ENCODE measurements around the gene SLC6A17.
A peak's percentile ranks its signal among the peaks of the same experiment; 100 is the strongest.

The SLC6A17 gene

DNA sequence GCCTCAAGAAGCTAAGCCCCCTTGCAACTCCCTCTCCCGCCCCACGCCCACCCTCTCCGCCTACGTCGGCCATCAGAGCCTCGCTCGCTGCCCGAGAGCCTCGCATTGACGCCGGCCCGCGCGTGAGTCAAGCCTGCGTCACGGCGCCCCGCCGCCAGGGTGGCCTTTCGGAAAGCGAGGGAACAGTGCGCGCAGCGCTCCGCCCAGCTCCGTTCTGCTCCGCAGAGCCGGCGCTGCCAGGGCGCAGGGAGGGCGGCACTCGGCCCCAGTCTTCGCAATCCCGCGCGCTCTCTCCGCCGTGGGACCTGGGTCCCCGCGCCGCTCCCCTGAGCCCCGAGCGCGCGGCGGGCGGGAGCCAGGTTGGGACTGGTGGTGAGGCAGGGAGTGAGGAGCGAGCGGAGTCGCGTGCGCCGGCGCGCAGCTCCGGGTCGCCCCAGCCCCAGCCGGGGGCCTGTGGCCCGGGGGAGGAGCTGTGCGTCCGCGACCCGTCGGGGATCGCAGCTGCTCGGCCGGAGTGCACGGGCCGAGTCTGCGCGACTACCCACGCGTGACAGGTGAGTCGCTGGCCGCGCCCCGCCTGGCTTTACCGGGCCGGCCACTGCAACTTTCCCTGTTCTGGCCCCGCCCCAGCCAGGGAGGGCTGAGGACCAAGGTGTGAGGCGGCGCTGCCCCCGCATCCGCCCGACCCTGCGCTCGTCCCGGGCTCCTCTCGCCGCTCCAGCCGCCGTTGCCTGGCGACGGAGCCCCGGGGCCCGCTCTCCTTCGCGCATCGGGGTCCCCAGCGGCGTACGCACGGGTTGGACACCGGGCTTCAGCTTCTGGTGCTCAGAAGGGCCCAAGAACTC lies at the start of gene SLC6A17:
Gene SLC6A17 (plus strand): TSS at position 165 of the 845 bp plus-strand sequence. CDS start 16,436 bp downstream, outside the sequence.
- peak; percentile 50 to 56 for DNase-seq (ENCODE audit: low read depth in 2 of 2)

GRCh38 chr1:110102081-110102480 lies 48.2 kb upstream of the SLC6A17 start:
- DNase-seq (ENCODE audit: low read depth in 2 of 2), result no peak

- peak; percentile 30 to 35 for DNase-seq (ENCODE audit: low read depth in 2 of 2)
Observed at GRCh38 chr1:110106013-110106941, 44.0 kb upstream of the SLC6A17 start.

GRCh38 chr1:110107867-110108469 lies 42.3 kb upstream of the SLC6A17 start:
- no peak for DNase-seq (ENCODE audit: low read depth in 2 of 2)

DNA sequence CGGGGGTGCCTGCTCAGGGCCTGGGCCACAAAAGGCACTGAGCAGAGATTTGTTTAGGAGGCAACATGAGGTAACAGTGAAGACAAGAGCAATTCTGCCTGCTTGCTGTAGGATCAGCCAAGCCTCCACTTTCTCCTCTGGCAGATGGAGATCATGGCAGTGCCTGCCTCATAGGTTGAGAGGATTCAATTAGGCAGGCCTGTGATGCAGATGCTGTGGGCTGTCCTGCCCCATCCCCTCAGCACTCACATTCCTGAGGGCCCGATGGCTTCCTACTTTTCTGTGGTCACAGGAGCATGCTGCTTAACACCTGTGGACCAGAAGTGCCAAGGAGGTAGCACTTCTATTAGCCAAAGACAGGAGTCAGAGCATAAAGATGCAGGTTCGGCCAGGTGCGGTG lies 39.2 kb upstream of the SLC6A17 start:
- no peak for DNase-seq (ENCODE audit: low read depth in 2 of 2)

DNA sequence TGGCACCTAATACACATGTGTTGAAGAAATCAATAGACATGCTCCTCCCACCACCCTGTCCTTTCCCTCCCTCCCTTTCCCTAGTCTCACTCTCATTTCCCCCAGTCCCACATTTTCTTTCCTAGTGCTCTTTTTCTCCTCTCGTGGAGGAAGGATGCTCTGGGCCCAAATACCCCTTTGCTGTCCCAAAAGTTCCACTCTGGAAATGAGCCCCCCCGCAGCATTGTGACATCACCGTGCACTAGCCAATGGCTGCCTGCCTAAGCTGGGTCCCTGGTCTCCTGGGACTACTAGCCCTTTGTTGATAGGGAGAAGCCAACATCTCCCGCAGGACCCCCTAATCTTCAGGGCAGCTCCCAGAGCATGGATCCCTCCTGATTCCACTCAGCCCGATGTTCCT lies 38.2 kb upstream of the SLC6A17 start, which contains the start of gene UBL4B:
Gene UBL4B (plus strand): TSS at position 301 of the 400 bp plus-strand sequence. CDS start 92 bp downstream, at position 393.
- DNase-seq (ENCODE audit: low read depth in 2 of 2), result no peak

DNA sequence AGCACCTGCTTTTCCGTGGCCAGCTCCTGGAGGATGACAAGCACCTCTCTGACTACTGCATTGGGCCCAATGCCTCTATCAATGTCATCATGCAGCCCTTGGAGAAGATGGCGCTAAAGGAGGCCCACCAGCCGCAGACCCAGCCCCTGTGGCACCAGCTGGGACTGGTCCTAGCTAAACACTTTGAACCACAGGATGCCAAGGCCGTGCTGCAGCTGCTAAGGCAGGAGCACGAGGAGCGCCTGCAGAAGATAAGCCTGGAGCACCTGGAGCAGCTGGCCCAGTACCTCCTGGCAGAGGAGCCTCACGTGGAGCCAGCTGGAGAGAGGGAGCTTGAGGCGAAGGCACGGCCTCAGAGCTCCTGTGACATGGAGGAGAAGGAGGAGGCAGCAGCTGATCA lies 37.6 kb upstream of the SLC6A17 start:
- DNase-seq (ENCODE audit: low read depth in 2 of 2), result no peak

DNA sequence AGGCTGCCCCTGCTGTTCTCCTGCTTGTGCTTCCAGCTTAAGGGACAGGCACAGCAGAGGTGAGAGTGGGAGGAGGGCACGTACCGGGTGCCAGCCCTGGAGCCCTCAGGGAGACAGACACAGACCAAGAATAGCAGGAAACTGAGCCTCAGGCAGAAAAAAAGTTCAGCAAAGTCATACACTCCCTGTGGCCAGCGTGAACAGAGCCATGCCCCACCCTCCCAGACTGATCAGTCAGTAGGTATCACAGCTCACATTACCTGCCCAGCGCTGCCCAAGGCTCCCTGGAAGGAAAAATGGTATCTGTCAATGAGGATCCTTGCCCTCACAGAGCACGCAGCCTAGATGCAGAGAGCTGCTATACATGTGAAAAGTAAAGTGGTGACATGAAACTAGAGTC lies 36.7 kb upstream of the SLC6A17 start:
- no peak for DNase-seq (ENCODE audit: low read depth in 2 of 2)

GRCh38 chr1:110114173-110114572 lies 36.1 kb upstream of the SLC6A17 start:
- no peak for DNase-seq (ENCODE audit: low read depth in 2 of 2)

DNA sequence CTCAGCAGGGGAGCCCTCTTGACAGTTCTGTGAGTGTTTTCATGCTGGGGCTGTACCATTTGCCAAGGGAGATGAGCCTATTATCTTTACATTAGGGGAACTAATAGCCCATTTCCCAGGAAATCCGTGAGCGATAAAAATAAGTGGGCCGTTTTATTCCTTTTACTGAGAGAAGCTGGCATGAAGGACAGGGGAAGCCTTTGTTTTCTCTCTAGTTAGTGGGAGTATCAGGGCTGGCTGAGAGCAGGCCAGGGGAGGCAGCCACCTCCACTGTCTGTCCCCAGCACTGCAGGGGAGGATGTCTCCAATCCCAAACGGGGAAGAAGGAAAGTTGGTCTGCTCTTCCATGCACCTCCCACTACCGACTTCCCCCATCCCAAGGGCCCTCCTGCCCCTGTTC lies 35.5 kb upstream of the SLC6A17 start:
- no peak for DNase-seq (ENCODE audit: low read depth in 2 of 2)

DNA sequence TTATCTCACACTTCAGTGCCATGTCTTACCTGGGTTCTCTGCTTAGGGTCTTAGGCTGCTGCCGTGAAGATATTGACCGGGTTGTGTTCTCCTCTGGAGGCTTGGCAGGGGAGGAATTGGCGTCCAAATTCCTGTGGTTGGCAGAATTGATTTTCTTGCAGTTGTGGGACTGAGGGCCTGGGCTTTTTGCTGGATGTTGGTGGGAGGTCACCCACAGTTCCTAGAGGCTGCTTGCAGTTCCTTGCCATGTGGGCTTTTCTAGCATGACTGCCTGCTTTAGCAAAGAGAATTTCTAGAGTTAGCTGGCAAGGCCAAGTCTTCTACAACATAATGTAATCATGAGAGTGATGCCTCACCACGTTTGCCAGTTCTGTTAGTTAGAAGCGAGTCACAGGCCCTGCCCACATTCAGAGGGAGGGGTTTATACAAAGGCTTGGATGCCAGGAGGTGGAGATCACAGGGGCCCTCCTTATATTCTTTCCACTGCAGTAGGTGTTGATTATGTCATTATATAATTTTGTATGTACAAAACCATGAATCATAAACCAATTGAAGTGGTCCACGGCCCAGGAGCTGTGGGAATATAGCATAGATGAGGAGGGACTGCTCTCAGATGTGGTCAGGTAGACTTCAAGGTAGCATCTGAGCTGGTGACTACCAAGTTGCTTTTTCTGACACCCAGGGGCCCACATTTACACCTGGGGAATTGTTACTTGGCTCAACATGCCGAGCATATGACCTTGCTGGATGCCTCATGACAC lies 31.5 kb upstream of the SLC6A17 start:
- DNase-seq (ENCODE audit: low read depth in 2 of 2), result peak in 1 of 2 donors; percentile 11

GRCh38 chr1:110119843-110120242 lies 30.5 kb upstream of the SLC6A17 start:
- DNase-seq (ENCODE audit: low read depth in 2 of 2), result no peak

DNA sequence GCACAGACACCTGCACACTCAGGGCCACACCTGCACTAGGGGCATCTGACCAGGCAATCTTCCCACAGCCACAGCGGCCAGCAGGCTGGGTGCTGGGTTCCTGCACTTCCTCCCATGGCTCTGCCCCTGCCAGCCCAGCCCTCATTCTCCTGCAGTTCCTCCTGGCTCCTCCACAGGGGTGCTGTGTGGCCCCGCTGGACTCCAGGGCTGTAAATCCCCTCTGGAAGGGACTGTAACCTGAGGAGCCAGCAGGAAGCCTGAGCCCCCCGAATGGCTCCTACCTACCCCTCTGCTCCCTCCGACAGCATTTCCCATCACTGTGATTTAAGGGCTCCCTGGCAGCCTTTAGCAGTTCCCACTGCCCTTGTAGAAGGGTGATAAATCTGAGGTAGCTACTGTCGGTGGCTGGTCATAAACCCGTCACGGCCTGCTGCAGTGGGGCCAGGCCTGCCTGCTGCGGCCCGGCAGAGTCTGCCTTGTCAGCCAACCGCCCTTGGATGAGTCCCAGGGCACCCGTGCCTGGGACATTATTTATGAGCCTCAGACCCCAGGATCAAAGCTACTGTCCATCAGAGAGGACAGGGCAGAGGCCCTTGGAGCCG lies 29.2 kb upstream of the SLC6A17 start:
- DNase-seq (ENCODE audit: low read depth in 2 of 2), result no peak

- DNase-seq (ENCODE audit: low read depth in 2 of 2), result no peak
Observed at GRCh38 chr1:110123224-110123623, 27.1 kb upstream of the SLC6A17 start.

GRCh38 chr1:110125810-110126209 lies 24.5 kb upstream of the SLC6A17 start:
- no peak for DNase-seq (ENCODE audit: low read depth in 2 of 2)

GRCh38 chr1:110130113-110130591 lies 20.1 kb upstream of the SLC6A17 start:
- DNase-seq (ENCODE audit: low read depth in 2 of 2), result no peak

- DNase-seq (ENCODE audit: low read depth in 2 of 2), result no peak
Observed at GRCh38 chr1:110130989-110131388, 19.3 kb upstream of the SLC6A17 start.

GRCh38 chr1:110132682-110133081 lies 17.6 kb upstream of the SLC6A17 start:
- DNase-seq (ENCODE audit: low read depth in 2 of 2), result no peak

- no peak for DNase-seq (ENCODE audit: low read depth in 2 of 2)
Observed at GRCh38 chr1:110133436-110133835, 16.9 kb upstream of the SLC6A17 start.

DNA sequence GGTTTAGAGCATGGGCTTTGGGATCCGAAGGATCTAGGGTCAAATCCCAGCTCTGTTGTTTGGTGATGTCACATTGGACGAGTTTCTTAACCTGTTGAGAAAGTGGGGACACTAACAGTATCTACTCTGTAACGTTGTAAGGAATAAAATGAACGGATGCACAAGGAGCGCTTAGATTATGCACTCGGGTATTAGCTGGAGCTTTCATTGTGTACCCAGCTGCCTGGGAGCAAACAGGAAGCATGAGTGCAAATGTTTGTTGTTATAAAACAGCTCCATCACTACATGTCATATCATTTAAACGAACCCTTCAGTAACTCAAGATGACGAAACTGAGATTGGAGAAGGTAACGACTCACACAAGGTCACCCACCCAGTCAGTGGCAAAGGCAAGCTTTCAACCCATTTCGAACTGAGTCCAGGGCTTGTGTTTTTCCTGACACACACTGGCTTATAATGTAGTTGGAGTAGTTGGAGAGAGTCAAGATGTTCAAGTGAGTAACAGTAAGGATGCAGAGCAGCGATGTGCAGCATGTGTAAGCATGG lies 16.2 kb upstream of the SLC6A17 start:
- DNase-seq (ENCODE audit: low read depth in 2 of 2), result no peak

All from stimulated activated CD8-positive, alpha-beta memory T cell treated with anti-CD3 and anti-CD28 coated beads, Interleukin-2, amount 100 ng/mL, for 48 hours (primary cell).